Vagina (tissue), 2 donors: Measurements from ENCODE around the gene PTPRM.

Experiments
- CTCF ChIP-seq, 3 experiments: fragments of 450-650 bp in 2 of 3; fragments of 200-600 bp in 1 of 3; sonication (generic) in 1 of 3; IDR thresholded peaks; one replicate each; pipeline ENCODE4 v1.5.1; 2017 to 2019; ENCODE audit warnings: antibody characterized with exemption in 3 of 3, mild to moderate bottlenecking in 2 of 3, moderate library complexity in 2 of 3
- POLR2A ChIP-seq, 2 donors: fragments of 450-650 bp; IDR thresholded peaks; one replicate each; pipeline ENCODE4 v1.6.1; 2017; ENCODE audit warnings: antibody characterized with exemption in 2 of 2, mild to moderate bottlenecking in 2 of 2, moderate library complexity in 2 of 2

GRCh38 chr18:7740821-7741220 is 173.7 kb downstream of the PTPRM start:
- TF ChIP-seq CTCF (IDR thresholded peaks at IDR 0.05) (no peak), POLR2A (IDR thresholded peaks at IDR 0.05) (no peak)
